ENCODE measurements around the gene SAFB. TPM values are rescaled to one million over a fixed set of nuclear protein-coding genes. Genes with fewer than 3 reads are reported as not detected.
A peak's percentile ranks its signal among the peaks of the same experiment; 100 is the strongest.

The SAFB gene
- total RNA-seq, 1 experiment from 2014 or later = 135 TPM

GRCh38 chr19:5631567-5632240 is 8.8 kb downstream of the SAFB start:
- Mint-ChIP-seq H3K27me3 (ENCODE audit: insufficient read depth, unreplicated experiment) (no peaks in the 10 kb centered on the region), H3K36me3 (ENCODE audit: insufficient read depth, unreplicated experiment) (peaks cover 67% of the 10 kb centered on the region), H3K9me3 (ENCODE audit: unreplicated experiment) (no peaks in the 10 kb centered on the region), H3K27ac (ENCODE audit: low read depth, unreplicated experiment) (peak overlapping the region; percentile 51), H3K4me3 (ENCODE audit: unreplicated experiment) (no peak overlapping the region), H3K4me1 (ENCODE audit: insufficient read depth, unreplicated experiment) (peaks cover 21% of the 10 kb centered on the region)
- intact Hi-C loops (cut with micrococcal nuclease) = no loop called here
- BruUV-seq (replicated peaks) = no TSS peak
- ChIA-PET CTCF (no interaction called here), POLR2A (no interaction called here)
- no peak for DNase-seq (ENCODE audit: unreplicated experiment)
- TF ChIP-seq CTCF (IDR thresholded peaks at IDR 0.05; ENCODE audit: unreplicated experiment) = no peak

- POLR2A ChIA-PET = no interaction called here
- Mint-ChIP-seq H3K4me3 (ENCODE audit: unreplicated experiment) (no peak overlapping the region), H3K27me3 (ENCODE audit: insufficient read depth, unreplicated experiment) (no peaks in the 10 kb centered on the region)
These were observed 9.3 kb downstream of the SAFB start for GRCh38 chr19:5632241-5632612.

GRCh38 chr19:5632657-5633056 is 9.8 kb downstream of the SAFB start:
- Mint-ChIP-seq H3K27ac (ENCODE audit: low read depth, unreplicated experiment) (no peak overlapping the region), H3K9me3 (ENCODE audit: unreplicated experiment) (no peaks in the 10 kb centered on the region), H3K27me3 (ENCODE audit: insufficient read depth, unreplicated experiment) (no peaks in the 10 kb centered on the region), H3K4me3 (ENCODE audit: unreplicated experiment) (no peak overlapping the region), H3K4me1 (ENCODE audit: insufficient read depth, unreplicated experiment) (peaks cover 17% of the 10 kb centered on the region), H3K36me3 (ENCODE audit: insufficient read depth, unreplicated experiment) (peaks cover 63% of the 10 kb centered on the region)
- CTCF ChIA-PET = no interaction called here
- TF ChIP-seq CTCF (IDR thresholded peaks at IDR 0.05; ENCODE audit: unreplicated experiment) = no peak
- POLR2A ChIA-PET = interaction anchor here (1.0 kb wide), 1 partner anchor 10 kb away, joined by 4 read pairs; the partner anchor contains the start of genes SAFB and SAFB2
- intact Hi-C loops (cut with micrococcal nuclease) = no loop called here
- no TSS peak for BruUV-seq (replicated peaks)
- DNase-seq (ENCODE audit: unreplicated experiment) = no peak

More at GRCh38 chr19:5632241-5632612, 9.3 kb downstream of the SAFB start:
- Mint-ChIP-seq H3K36me3 (ENCODE audit: insufficient read depth, unreplicated experiment) (peaks cover 64% of the 10 kb centered on the region), H3K4me1 (ENCODE audit: insufficient read depth, unreplicated experiment) (peaks cover 21% of the 10 kb centered on the region), H3K9me3 (ENCODE audit: unreplicated experiment) (no peaks in the 10 kb centered on the region), H3K27ac (ENCODE audit: low read depth, unreplicated experiment) (peak overlapping the region; percentile 51)
- TF ChIP-seq CTCF (IDR thresholded peaks at IDR 0.05; ENCODE audit: unreplicated experiment) = no peak
- no TSS peak for BruUV-seq (replicated peaks)
- intact Hi-C loops (cut with micrococcal nuclease) = no loop called here
- CTCF ChIA-PET = no interaction called here
- DNase-seq (ENCODE audit: unreplicated experiment) = no peak

GRCh38 chr19:5635427-5635826 is 12.5 kb downstream of the SAFB start:
- Mint-ChIP-seq H3K9me3 (ENCODE audit: unreplicated experiment) (no peaks in the 10 kb centered on the region), H3K4me1 (ENCODE audit: insufficient read depth, unreplicated experiment) (peaks cover 16% of the 10 kb centered on the region), H3K4me3 (ENCODE audit: unreplicated experiment) (no peak overlapping the region), H3K36me3 (ENCODE audit: insufficient read depth, unreplicated experiment) (peaks cover 59% of the 10 kb centered on the region), H3K27me3 (ENCODE audit: insufficient read depth, unreplicated experiment) (no peaks in the 10 kb centered on the region), H3K27ac (ENCODE audit: low read depth, unreplicated experiment) (peak overlapping the region; percentile 50)
- CTCF ChIA-PET = interaction anchor here (1.5 to 2.5 kb wide), 2 partner anchors 11 to 13 kb away, joined by 4 to 7 read pairs; no protein-coding TSS in a partner anchor
- BruUV-seq (replicated peaks) = no TSS peak
- TF ChIP-seq CTCF (IDR thresholded peaks at IDR 0.05; ENCODE audit: unreplicated experiment) = no peak
- POLR2A ChIA-PET = interaction anchor here (3.0 kb wide), 1 partner anchor 12 kb away, joined by 21 read pairs; the partner anchor contains the start of genes SAFB and SAFB2
- DNase-seq (ENCODE audit: unreplicated experiment) = no peak
- intact Hi-C loops (cut with micrococcal nuclease) = no loop called here

All from MCF 10A (cell line).